Uterus (tissue), 2 donors: ENCODE results near the gene ELP4.

ENCODE experiments used
- POLR2A ChIP-seq, 2 donors: fragments of 450-650 bp; IDR thresholded peaks; one replicate each; pipeline ENCODE4 v1.6.1; 2016; ENCODE audit warnings: antibody characterized with exemption in 2 of 2, mild to moderate bottlenecking in 1 of 2, moderate library complexity in 1 of 2
- TF ChIP-seq, protein P1 (sequence below), 4 experiments: fragments of 200-600 bp in 2 of 4; fragments of 450-650 bp in 2 of 4; sonication (generic) in 2 of 4; IDR thresholded peaks; one replicate each; pipeline ENCODE4 v1.5.1; 2016 to 2019; ENCODE audit warnings: antibody characterized with exemption in 4 of 4, mild to moderate bottlenecking in 2 of 4, moderate library complexity in 1 of 4

DNA sequence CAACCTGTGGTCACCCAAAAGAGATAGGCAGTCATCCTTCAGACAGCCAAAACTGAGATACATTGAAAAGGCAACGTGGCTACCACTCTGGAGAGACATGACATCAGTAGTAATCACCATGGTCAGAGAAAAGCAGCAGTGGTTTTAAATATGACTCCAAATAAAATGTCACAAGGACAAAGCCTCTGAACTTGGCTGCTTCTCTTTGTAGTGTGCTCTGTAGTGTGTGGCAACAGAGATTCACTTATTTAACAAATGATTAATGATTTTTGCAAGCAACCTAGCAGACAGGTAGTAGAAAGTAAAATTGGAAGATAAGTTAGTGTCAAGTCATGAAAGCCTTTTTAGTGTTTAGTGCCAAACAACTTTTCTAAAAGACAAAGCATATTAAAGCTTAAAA, 238.0 kb downstream of the ELP4 start:
- TF ChIP-seq, protein P1, sequence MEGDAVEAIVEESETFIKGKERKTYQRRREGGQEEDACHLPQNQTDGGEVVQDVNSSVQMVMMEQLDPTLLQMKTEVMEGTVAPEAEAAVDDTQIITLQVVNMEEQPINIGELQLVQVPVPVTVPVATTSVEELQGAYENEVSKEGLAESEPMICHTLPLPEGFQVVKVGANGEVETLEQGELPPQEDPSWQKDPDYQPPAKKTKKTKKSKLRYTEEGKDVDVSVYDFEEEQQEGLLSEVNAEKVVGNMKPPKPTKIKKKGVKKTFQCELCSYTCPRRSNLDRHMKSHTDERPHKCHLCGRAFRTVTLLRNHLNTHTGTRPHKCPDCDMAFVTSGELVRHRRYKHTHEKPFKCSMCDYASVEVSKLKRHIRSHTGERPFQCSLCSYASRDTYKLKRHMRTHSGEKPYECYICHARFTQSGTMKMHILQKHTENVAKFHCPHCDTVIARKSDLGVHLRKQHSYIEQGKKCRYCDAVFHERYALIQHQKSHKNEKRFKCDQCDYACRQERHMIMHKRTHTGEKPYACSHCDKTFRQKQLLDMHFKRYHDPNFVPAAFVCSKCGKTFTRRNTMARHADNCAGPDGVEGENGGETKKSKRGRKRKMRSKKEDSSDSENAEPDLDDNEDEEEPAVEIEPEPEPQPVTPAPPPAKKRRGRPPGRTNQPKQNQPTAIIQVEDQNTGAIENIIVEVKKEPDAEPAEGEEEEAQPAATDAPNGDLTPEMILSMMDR (IDR thresholded peaks at IDR 0.05) = no peak
- TF ChIP-seq POLR2A (IDR thresholded peaks at IDR 0.05) = no peak
